GM18511 (cell line): ENCODE data around the gene SBF2.

Experiments used
- ATAC-seq: cut with Tn5 transposase; IDR thresholded peaks from one replicate; pipeline ENCODE4 v1.9.1; 2021; ENCODE audit warnings: mild to moderate bottlenecking, moderate library complexity; ENCODE audit not compliant: unreplicated experiment

The SBF2 gene

DNA sequence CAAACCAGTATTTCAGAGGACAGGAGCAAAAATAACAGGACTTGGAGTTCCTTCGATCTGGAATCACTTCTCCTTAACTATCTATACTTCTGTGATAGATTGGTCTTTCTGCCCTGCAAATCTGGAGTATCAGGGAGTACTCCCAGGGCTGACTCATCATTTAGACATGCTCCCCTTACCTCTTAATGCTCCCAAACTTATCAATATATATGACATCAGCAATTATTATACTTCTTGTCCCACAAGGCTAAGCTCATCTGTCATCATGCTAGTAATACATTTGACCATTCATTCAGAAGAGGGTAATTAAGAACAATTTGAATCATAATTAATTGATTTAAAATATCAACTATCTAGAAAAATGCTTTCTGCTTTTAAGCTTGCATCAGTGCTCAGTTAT, 466.3 kb downstream of the SBF2 start:
- no peak for ATAC-seq

- no peak for ATAC-seq
These were observed 467.6 kb downstream of the SBF2 start for GRCh38 chr11:9826390-9826789.

GRCh38 chr11:9825895-9826294, 468.1 kb downstream of the SBF2 start:
- no peak for ATAC-seq

- ATAC-seq = no peak
These were observed 468.7 kb downstream of the SBF2 start for GRCh38 chr11:9825315-9825714.

DNA sequence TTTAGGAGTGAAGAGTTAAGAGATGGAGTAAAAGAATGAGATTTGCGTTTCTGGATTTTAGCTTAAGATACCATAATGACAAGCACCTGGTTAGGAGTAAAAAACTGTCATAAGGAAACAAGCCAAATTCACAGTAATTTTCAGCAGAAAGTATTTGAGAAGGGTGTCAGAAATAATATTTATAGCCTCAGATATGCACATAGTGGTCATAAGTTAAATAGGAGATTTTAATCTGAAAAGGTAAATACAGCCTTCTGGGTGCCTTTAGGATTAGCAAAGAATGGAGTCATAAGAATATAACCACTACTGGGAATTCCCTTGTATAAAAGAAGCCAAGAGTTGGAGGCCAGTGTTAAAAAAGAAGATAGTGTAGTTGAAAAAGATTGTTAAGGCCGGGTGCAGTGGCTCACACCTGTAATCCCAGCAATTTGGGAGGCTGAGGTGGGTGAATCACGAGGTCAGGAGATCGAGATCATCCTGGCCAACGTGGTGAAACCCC, 470.1 kb downstream of the SBF2 start:
- no peak for ATAC-seq

- no peak for ATAC-seq
These were observed 470.6 kb downstream of the SBF2 start for GRCh38 chr11:9823439-9823838.

DNA sequence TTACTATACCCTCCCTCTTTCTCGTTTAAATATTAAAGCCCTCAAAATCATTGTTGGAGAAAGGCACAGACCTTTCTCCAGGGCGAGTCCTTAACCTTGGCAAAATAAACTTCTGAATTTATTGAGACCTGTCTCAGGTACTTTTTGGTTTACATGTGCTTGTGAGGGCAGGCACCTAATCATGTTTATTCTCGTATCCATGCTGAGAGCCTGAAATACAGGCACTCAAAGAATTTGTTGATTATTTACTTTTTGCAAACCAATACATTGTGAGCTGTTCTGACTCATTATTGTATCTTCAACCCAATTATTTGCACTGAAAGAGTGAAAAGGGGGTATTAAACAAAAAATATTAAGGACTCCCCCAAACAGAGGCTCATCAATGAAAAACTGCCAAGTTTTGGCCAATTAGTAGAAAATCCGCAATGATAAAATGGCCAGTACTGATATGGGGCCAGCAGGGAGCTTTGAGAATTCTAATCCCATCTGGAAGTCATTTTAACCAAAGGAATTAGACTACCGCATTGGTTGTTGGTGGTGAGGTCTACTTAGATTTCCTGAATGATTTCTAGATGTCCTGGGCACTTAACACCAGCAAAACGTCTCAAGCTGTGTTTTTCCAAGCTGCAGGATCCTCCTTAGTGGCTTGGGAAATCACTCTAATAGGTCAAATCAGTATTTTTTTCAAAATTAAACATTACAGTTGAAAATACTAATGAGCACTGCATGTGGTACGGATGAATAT, 472.8 kb downstream of the SBF2 start:
- ATAC-seq = no peak

- ATAC-seq = no peak
These were observed 473.8 kb downstream of the SBF2 start for GRCh38 chr11:9820260-9820659.

- no peak for ATAC-seq
These were observed 476.8 kb downstream of the SBF2 start for GRCh38 chr11:9817191-9817590.

DNA sequence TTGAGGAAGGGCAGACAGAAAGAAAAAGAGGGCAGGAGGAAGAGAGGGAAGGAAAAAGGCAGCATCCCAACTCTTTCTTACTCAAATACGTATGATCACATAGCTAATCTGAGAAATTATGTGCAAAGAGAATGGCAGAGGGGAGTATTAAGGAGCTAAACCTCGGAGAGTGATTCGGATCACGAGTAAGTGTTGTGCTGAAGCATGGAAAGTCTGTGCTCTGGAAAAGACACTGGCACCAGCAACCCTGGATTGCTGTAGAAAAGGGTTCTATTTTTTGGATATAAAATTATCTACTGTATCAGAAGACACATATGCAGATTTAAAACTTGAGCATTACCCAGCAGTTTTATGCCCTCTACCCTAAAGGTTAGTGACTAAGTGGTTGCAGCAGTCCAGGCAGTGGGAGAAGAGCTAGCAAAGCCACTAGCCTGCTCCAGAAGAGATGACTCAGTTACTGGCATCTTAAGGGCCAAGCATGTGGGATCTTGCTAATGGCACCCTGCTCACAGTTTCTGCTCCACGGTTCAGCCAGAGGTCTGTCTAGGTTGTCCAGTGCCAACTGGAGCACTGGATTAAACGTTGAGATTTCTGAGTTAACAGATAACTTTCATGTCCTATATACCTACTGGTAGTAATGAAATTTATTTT, 478.4 kb downstream of the SBF2 start:
- ATAC-seq = no peak

DNA sequence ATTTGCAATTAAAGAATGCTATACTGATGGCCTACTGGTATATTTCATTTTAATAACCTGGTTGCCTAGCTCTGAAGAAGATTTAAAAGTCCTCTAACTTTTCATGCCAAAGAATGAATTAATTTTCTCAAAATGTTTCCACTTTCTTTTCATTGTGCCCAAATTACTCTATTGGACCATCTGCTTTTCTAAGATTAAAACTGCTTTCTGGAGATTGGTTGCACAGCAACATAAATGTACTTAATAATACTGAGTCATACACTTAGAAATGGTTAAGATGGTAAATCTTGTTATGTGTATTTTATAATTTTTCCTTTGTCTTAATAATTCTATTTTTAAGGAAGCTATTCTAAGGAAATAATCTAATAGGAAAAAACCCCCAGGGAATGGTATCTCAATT, 479.9 kb downstream of the SBF2 start:
- no peak for ATAC-seq

GRCh38 chr11:9808943-9809342, 485.1 kb downstream of the SBF2 start:
- no peak for ATAC-seq

DNA sequence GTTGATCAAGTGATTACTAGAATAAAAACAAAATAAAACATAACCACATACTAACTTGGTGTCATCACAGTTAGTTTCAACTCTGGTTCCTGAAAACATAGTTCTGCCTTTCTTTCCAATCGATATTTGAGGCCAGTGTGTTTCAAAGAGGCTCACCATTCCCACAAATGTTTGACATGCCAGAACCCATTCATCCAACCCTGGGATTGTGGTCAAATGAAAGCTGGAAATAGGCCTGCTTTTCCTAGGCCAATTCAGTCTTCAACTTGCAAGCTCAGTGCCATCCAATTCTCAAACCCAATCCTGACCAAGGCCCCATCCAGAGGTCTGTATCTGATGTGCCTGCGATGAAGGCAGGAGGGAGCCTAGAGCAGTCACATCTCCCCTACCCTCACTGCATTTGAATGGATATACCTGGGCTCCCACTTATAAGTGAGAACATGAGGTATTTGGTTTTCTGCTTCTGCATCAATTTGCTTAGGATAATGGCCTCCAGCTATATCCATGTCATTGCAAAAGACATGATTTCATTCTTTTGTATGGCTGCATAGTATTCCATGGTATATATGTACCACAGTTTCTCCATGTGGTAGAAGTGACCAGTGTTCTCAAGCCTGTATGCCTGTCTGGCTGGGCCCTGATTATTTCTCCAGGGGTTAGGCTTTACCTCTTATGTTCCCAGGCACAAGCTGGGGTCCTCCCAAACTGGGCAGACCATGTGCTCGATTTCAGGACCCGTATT, 486.9 kb downstream of the SBF2 start:
- ATAC-seq = no peak

- no peak for ATAC-seq
These were observed 489.6 kb downstream of the SBF2 start for GRCh38 chr11:9804419-9804902.

GRCh38 chr11:9803685-9804418, 490.2 kb downstream of the SBF2 start:
- ATAC-seq = no peak

DNA sequence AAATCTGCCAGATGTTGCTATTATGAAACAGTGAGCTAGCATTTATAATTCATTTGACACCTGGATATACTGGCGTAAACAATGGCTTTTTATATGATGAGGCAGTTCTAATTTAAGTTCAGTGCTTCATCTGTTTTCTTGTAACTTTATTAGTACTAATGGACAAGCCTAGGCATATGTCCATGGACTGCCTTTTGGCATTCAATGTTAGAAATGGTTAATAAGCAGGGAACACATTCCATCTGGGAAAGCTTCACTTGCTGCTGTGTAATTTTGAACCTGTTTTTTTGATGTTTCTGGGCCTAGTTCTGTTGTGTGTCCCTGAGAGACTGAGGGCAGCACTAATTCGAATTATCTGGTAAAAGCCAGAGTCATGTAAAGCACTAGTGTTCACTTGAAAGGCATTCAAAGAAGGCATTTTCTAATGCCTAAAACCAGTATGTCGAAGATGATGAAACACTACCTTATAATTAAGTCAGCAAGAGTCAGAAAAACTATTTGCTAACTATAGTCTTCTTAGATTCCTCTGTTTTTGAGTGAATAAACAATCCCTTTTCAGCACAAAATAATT, 491.6 kb downstream of the SBF2 start:
- no peak for ATAC-seq

GRCh38 chr11:9799886-9800285, 494.1 kb downstream of the SBF2 start:
- no peak for ATAC-seq

- no peak for ATAC-seq
These were observed 496.7 kb downstream of the SBF2 start for GRCh38 chr11:9797300-9797699.

- no peak for ATAC-seq
These were observed 497.2 kb downstream of the SBF2 start for GRCh38 chr11:9796854-9797253.

- no peak for ATAC-seq
These were observed 497.8 kb downstream of the SBF2 start for GRCh38 chr11:9796266-9796665.

- no peak for ATAC-seq
These were observed 503.3 kb downstream of the SBF2 start for GRCh38 chr11:9790703-9791102.
